MM.1S (cell line): Measurements from ENCODE around the gene WDR82.

ENCODE experiments used
- DNase-seq: peaks from one replicate; pipeline ENCODE4 v3.0.0-alpha.2; 2015
- H2AFZ ChIP-seq: fragments of 300-600 bp; sonication (generic); 2 replicates; pipeline ENCODE4 v1.6.0; 2016; ENCODE audit warnings: antibody characterized with exemption, low read length
- H3F3A ChIP-seq: fragments of 300-600 bp; sonication (generic); 2 replicates; pipeline ENCODE4 v1.6.1; 2016; ENCODE audit warnings: mild to moderate bottlenecking, antibody characterized with exemption, low read length, moderate library complexity, mixed read lengths; ENCODE audit not compliant: insufficient read depth
- H3K27ac ChIP-seq: fragments of 300-600 bp; sonication (generic); 2 replicates; pipeline ENCODE4 v1.5.1; 2016; ENCODE audit warnings: mild to moderate bottlenecking, low read length
- H3K27me3 ChIP-seq: fragments of 300-600 bp; sonication (generic); replicated peaks from 2 replicates; pipeline ENCODE4 v1.6.0; 2016; ENCODE audit warnings: low read length; ENCODE audit not compliant: insufficient read depth
- H3K36me3 ChIP-seq: fragments of 300-600 bp; sonication (generic); replicated peaks from 2 replicates; pipeline ENCODE4 v1.6.1; 2016; ENCODE audit warnings: mild to moderate bottlenecking, low read length, mixed read lengths; ENCODE audit not compliant: insufficient read depth
- H3K4me1 ChIP-seq: fragments of 300-600 bp; sonication (generic); 2 replicates; pipeline ENCODE4 v1.6.1; 2016; ENCODE audit warnings: low read length, mixed read lengths
- H3K4me2 ChIP-seq: fragments of 300-600 bp; sonication (generic); 2 replicates; pipeline ENCODE4 v1.6.0; 2016; ENCODE audit warnings: low read depth, low read length
- H3K4me3 ChIP-seq: fragments of 300-600 bp; sonication (generic); 2 replicates; pipeline ENCODE4 v1.5.1; 2016; ENCODE audit warnings: low read length, mixed read lengths
- H3K79me2 ChIP-seq: fragments of 300-600 bp; sonication (generic); 2 replicates; pipeline ENCODE4 v1.6.1; 2016; ENCODE audit warnings: mixed run types, low read length, mixed read lengths
- H3K9ac ChIP-seq: fragments of 300-600 bp; sonication (generic); 2 replicates; pipeline ENCODE4 v1.6.1; 2016; ENCODE audit warnings: low read length, mixed read lengths
- H3K9me2 ChIP-seq: fragments of 300-600 bp; sonication (generic); replicated peaks from 2 replicates; pipeline ENCODE4 v1.6.1; 2016; ENCODE audit warnings: mild to moderate bottlenecking, low read length, mixed read lengths; ENCODE audit not compliant: insufficient read depth
- H3K9me3 ChIP-seq: fragments of 300-600 bp; sonication (generic); replicated peaks from 2 replicates; pipeline ENCODE4 v1.6.1; 2016; ENCODE audit warnings: mild to moderate bottlenecking, low read length, mixed read lengths; ENCODE audit not compliant: insufficient read depth
- H4K20me1 ChIP-seq: fragments of 300-600 bp; sonication (generic); 2 replicates; pipeline ENCODE4 v1.6.1; 2016; ENCODE audit warnings: mild to moderate bottlenecking, low read length, moderate library complexity, mixed read lengths; ENCODE audit not compliant: insufficient read depth
- CTCF ChIP-seq: fragments of 300-600 bp; sonication (generic); IDR thresholded peaks from 2 replicates; pipeline ENCODE4 v1.5.1; 2016; ENCODE audit warnings: antibody characterized with exemption, low read length, mixed read lengths
- EZH2 ChIP-seq: fragments of 300-600 bp; sonication (generic); optimal IDR thresholded peaks from 2 replicates; pipeline ENCODE3; 2017; ENCODE audit warnings: low read depth, mild to moderate bottlenecking, antibody characterized with exemption, low read length, mixed read lengths
- EZH2phosphoT487 ChIP-seq: fragments of 300-600 bp; sonication (generic); IDR thresholded peaks from 2 replicates; pipeline ENCODE4 v1.6.1; 2018; ENCODE audit warnings: antibody characterized with exemption, low read length

The WDR82 gene

GRCh38 chr3:52314489-52314888 is 36.0 kb upstream of the WDR82 start:
- Histone ChIP-seq H3K4me1 (peaks cover 25% of the 10 kb centered on the region), H3K27me3 (no peaks in the 10 kb centered on the region), H4K20me1 (no peaks in the 10 kb centered on the region), H3F3A (peaks cover 4% of the 10 kb centered on the region; the same call in 1 of the 2 replicates), H3K9me3 (no peaks in the 10 kb centered on the region), H3K4me2 (no peak overlapping the region), H2AFZ (no peak overlapping the region), H3K9me2 (no peaks in the 10 kb centered on the region), H3K79me2 (no peaks in the 10 kb centered on the region), H3K27ac (no peak overlapping the region), H3K9ac (no peak overlapping the region), H3K36me3 (no peaks in the 10 kb centered on the region), H3K4me3 (no peak overlapping the region)
- TF ChIP-seq EZH2 (no peak), CTCF (no peak), EZH2phosphoT487 (no peak)
- no peak for DNase-seq

- Histone ChIP-seq H3K4me2 (peak overlapping the region; percentile 35), H3F3A (peaks cover 4% of the 10 kb centered on the region; the same call in 1 of the 2 replicates), H3K4me1 (peaks cover 25% of the 10 kb centered on the region), H3K9me2 (no peaks in the 10 kb centered on the region), H3K9me3 (no peaks in the 10 kb centered on the region), H3K9ac (no peak overlapping the region), H3K4me3 (no peak overlapping the region), H3K27ac (peak overlapping the region; percentile 61; the same call in 1 of the 2 replicates), H2AFZ (no peak overlapping the region), H4K20me1 (no peaks in the 10 kb centered on the region), H3K27me3 (no peaks in the 10 kb centered on the region), H3K36me3 (no peaks in the 10 kb centered on the region), H3K79me2 (no peaks in the 10 kb centered on the region)
- no peak for TF ChIP-seq CTCF
- TF ChIP-seq EZH2 = no peak
- no peak for TF ChIP-seq EZH2phosphoT487
- peak; percentile 76 for DNase-seq
Measured at GRCh38 chr3:52313774-52314188, 35.3 kb upstream of the WDR82 start.

- H3K9me3 ChIP-seq = no peaks in the 10 kb centered on the region
- H4K20me1 ChIP-seq = no peaks in the 10 kb centered on the region
- peaks cover 25% of the 10 kb centered on the region for H3K4me1 ChIP-seq
- DNase-seq = no peak
- H3K4me2 ChIP-seq = peak overlapping the region; percentile 35
- no peaks in the 10 kb centered on the region for H3K9me2 ChIP-seq
- H3F3A ChIP-seq = peaks cover 4% of the 10 kb centered on the region; the same call in 1 of the 2 replicates
- peak overlapping the region; percentile 61 for H3K27ac ChIP-seq
- TF ChIP-seq EZH2phosphoT487 = no peak
- TF ChIP-seq EZH2 = no peak
- no peak for TF ChIP-seq CTCF
- H3K4me3 ChIP-seq = no peak overlapping the region
- H3K79me2 ChIP-seq = no peaks in the 10 kb centered on the region
- no peaks in the 10 kb centered on the region for H3K27me3 ChIP-seq
- no peak overlapping the region for H3K9ac ChIP-seq
- no peak overlapping the region for H2AFZ ChIP-seq
- no peaks in the 10 kb centered on the region for H3K36me3 ChIP-seq
Measured at GRCh38 chr3:52313188-52313773, 34.8 kb upstream of the WDR82 start.
